GM10248 (cell line): ENCODE data around the gene SNX19.

ENCODE experiments used
- CTCF ChIA-PET: fragments of 300-600 bp; sonication (Branson Sonifier 250); formaldehyde crosslinking; extraction: SDS; loops from one replicate; lab custom pipeline; 2021; ENCODE audit warnings: antibody characterized with exemption; lab: Yijun Ruan, JAX
- POLR2A ChIA-PET: fragments of 350-650 bp; sonication (Branson Sonifier 250); formaldehyde crosslinking; extraction: SDS; loops from one replicate; lab custom pipeline; 2020; ENCODE audit warnings: antibody characterized with exemption; lab: Yijun Ruan, JAX
- DNase-seq: peaks from one replicate; pipeline ENCODE4 v3.0.0; 2012; ENCODE audit errors: extremely low spot score
- TF ChIP-seq, protein P1 (sequence below): IDR thresholded peaks from 2 replicates; pipeline ENCODE4 v1.5.1; 2012; ENCODE audit warnings: mild to moderate bottlenecking, low read depth; ENCODE audit errors: extremely low read depth, missing control alignments, control extremely low read depth

Gene SNX19

DNA sequence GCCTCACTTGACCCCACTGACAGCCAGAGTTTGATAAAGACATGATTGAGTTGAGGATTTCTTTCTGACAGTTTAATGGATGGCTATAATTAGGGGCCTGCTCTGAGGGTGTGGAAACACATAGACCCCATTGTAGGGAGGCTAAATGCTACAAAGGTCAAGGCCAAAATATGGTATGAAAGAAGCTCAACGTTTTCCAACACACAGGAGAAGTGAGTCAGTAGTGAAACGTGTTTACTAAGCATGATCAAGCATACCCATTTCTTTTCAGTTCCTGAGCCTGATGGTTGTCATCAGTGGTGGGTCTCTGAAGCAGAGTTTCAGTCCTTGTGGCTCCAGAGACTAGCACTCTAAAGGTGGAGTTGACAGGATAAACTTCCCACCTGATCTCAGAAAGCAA lies 69.7 kb downstream of the SNX19 start:
- TF ChIP-seq, protein P1, sequence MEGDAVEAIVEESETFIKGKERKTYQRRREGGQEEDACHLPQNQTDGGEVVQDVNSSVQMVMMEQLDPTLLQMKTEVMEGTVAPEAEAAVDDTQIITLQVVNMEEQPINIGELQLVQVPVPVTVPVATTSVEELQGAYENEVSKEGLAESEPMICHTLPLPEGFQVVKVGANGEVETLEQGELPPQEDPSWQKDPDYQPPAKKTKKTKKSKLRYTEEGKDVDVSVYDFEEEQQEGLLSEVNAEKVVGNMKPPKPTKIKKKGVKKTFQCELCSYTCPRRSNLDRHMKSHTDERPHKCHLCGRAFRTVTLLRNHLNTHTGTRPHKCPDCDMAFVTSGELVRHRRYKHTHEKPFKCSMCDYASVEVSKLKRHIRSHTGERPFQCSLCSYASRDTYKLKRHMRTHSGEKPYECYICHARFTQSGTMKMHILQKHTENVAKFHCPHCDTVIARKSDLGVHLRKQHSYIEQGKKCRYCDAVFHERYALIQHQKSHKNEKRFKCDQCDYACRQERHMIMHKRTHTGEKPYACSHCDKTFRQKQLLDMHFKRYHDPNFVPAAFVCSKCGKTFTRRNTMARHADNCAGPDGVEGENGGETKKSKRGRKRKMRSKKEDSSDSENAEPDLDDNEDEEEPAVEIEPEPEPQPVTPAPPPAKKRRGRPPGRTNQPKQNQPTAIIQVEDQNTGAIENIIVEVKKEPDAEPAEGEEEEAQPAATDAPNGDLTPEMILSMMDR: no peak
- POLR2A ChIA-PET: no interaction called here
- DNase-seq: no peak

GRCh38 chr11:130842001-130842400 lies 74.3 kb downstream of the SNX19 start:
- TF ChIP-seq, protein P1: no peak
- no peak for DNase-seq
- CTCF ChIA-PET: no interaction called here
- POLR2A ChIA-PET: no interaction called here

More for the DNA sequence above, 69.7 kb downstream of the SNX19 start:
- CTCF ChIA-PET: no interaction called here

GRCh38 chr11:130840679-130841078 lies 75.6 kb downstream of the SNX19 start:
- CTCF ChIA-PET: interaction anchor here (2.1 kb wide), 1 partner anchor 21 kb away, joined by 9 read pairs; no protein-coding TSS in a partner anchor
- TF ChIP-seq, protein P1: no peak
- DNase-seq: no peak
- POLR2A ChIA-PET: no interaction called here

DNA sequence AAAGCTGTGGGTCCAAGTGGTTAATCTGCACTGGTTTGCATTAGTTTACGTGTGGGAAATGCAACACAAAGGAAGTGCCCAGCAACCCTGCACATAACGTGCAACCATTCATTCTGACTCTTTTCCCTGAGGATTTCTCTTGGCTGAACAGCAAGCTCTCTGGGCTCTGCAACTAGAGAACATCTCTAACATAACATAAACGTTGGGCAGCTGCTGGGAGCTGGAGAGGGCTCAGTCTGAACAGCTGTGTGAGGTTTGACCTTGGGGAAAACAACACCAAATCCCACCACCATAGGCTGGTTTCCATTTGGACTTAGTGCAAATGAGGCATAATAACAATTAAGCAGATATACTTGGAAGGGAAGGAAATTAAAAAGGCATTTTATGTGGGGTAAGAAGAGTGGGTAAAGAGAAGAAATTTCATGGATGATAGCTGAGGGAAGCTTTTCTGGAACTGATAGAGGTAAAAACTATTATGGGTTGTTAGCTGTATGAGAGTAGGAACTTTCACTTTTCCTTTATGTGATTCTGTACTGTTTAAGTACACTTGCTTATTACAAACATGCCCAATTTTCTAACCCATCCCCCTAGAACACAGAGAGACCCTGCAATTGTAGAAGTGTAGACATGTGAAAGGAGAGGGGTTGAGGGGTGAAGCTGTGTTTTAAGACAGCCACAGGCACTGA lies 76.2 kb downstream of the SNX19 start:
- no peak for DNase-seq
- ChIA-PET POLR2A (no interaction called here), CTCF (interaction anchor here (1.5 to 2.1 kb wide), 2 partner anchors 22 to 409 kb away, joined by 6 to 9 read pairs; no protein-coding TSS in a partner anchor)
- TF ChIP-seq, protein P1: no peak

DNA sequence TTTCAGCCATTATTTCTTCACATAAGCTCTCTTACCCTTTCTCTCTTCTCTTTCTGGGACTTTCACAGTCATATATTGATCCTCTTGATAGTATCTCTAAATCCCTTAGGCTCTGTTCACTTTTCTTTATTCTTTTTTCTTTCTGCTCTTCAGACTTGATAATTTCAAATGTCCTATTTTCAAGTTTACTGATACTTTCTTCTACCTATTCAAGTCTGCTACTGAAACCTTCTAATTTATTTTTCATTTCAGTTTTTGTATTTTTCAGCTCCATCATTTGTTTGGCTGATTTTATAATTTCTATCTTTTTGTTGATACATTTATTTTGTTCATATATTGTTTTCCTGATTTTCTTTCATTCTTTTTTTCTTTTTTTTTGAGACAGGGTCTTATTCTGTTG lies 79.1 kb downstream of the SNX19 start:
- no peak for DNase-seq
- ChIA-PET CTCF (no interaction called here), POLR2A (no interaction called here)
- TF ChIP-seq, protein P1: no peak

GRCh38 chr11:130834886-130835285 lies 81.4 kb downstream of the SNX19 start:
- ChIA-PET POLR2A (no interaction called here), CTCF (no interaction called here)
- TF ChIP-seq, protein P1: no peak
- no peak for DNase-seq
